ENCODE measurements around the gene HEATR5A.

DNA sequence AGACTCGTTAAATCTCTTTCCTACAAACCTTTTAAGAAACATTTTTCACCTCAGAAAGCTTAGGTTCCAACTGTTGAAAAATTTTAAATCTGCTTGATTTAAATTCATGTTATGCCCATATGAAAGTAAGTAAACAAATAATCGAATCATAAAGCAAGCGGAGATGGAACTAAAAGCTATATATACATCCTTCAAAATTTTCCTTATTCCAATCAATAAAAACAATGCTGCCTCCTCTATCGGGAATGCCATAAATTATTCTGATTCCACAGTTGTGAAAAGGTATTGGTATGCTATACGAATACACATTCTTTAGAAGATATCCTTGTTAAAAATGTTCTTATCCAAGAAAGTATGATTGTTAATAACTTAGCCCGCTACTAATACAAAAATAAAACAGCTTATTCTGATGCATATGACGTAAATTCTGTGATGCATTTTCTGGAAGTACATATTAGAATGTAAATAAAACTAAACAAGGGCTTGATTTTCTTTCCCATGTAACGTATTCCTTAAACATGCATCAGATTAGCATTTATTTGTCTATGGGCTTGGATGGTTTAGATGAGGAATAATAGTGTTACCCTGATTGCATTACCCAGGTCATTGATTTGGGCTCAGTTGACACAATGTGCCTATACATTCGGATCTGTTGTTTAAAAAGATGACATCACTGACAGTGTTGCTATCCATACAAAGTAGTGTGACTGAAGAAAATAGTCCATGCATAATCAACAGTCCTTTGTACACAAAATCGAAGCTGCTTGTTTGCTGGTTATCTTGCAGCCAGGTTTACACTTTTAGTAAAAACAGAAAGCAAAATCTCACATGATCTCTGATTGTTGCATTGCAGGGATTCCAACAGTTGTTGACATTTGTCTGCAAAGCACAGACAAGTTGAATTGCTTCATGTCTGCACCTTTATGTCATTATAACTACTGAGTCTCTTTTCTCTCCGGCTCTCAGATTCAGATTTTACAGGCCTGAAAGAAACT is 37.6 kb upstream of the HEATR5A start:
- no peak for TF ChIP-seq CTCF (conservative IDR thresholded peaks at IDR 0.05; ENCODE audit: low read depth, low read length)
- no peak for TF ChIP-seq EZH2 (IDR thresholded peaks at IDR 0.05; ENCODE audit: low read length, unreplicated experiment)

Data from PC-3 (cell line).